Endothelial cell of umbilical vein (primary cell): Measurements from ENCODE around the gene EIF2AK3. TPM values are rescaled to one million over a fixed set of nuclear protein-coding genes. Genes with fewer than 3 reads are reported as not detected.

Experiments used
- BruUV-seq: library from RNA; stranded (reverse); fragments of 400-500 nt; replicated peaks from 2 replicates; lab custom pipeline; 2021; lab: Mats Ljungman, UMichigan
- CTCF ChIA-PET: fragments of 300-600, 350-600 bp; sonication (Branson Sonifier 250); formaldehyde crosslinking; loops from one replicate; lab custom pipeline; 2021; ENCODE audit warnings: antibody characterized with exemption, inconsistent platforms; lab: Charles Lee
- POLR2A ChIA-PET: fragments of 300-600, 350-600 bp; sonication (Branson Sonifier 250); formaldehyde crosslinking; loops from one replicate; lab custom pipeline; 2021; ENCODE audit warnings: antibody characterized with exemption, inconsistent platforms; lab: Charles Lee
- DNase-seq: peaks from one replicate; pipeline ENCODE4 v3.0.0-alpha.2; 2011; ENCODE audit warnings: low read depth, low spot score
- FAIRE-seq: peaks from 2 replicates; lab custom pipeline; 2011; peaks lifted over from hg19 to GRCh38; lab: Jason Lieb, UNC
- H2AFZ ChIP-seq: 2 replicates; pipeline ENCODE4 v1.6.0; 2012; ENCODE audit warnings: low read depth, low read length, control low read depth, inconsistent platforms
- H3K27ac ChIP-seq: 2 replicates; pipeline ENCODE4 v1.5.1; 2011; ENCODE audit warnings: low read depth, mild to moderate bottlenecking, control low read depth, low read length, moderate library complexity; ENCODE audit not compliant: insufficient read depth
- H3K27me3 ChIP-seq, 2 experiments: 2 replicates each; pipeline versions ENCODE4 v1.6.0 to v1.6.1; 2011; ENCODE audit warnings: low read length in 2 of 2, mixed read lengths in 1 of 2; ENCODE audit not compliant: control insufficient read depth in 2 of 2, insufficient read depth in 2 of 2
- H3K36me3 ChIP-seq, 2 experiments: 2 replicates in 1 of 2; 3 replicates in 1 of 2; pipeline ENCODE4 v1.5.1; 2011; ENCODE audit warnings: low read length in 2 of 2, mild to moderate bottlenecking in 1 of 2, moderate library complexity in 1 of 2; ENCODE audit not compliant: control insufficient read depth in 2 of 2, insufficient read depth in 2 of 2; ENCODE audit errors: extremely low read depth in 1 of 2
- H3K4me1 ChIP-seq: 3 replicates; pipeline ENCODE4 v1.5.1; 2011; ENCODE audit warnings: mild to moderate bottlenecking, low read length; ENCODE audit not compliant: control insufficient read depth, insufficient read depth; ENCODE audit errors: extremely low read depth
- H3K4me2 ChIP-seq: 2 replicates; pipeline ENCODE4 v1.6.1; 2011; ENCODE audit warnings: low read length, control low read depth, mixed read lengths; ENCODE audit not compliant: insufficient read depth
- H3K4me3 ChIP-seq, 3 experiments: fragments of 200-600 bp in 1 of 3; sonication (generic), shearing (Covaris generic) in 1 of 3; replicated peaks in 1 of 3; 2 replicates each; pipeline ENCODE4 v1.5.1; 2011 to 2016; ENCODE audit warnings: control low read depth in 3 of 3, low read length in 3 of 3, mild to moderate bottlenecking in 2 of 3, inconsistent platforms in 1 of 3, low read depth in 1 of 3, moderate library complexity in 1 of 3; ENCODE audit not compliant: insufficient read depth in 1 of 3
- H3K79me2 ChIP-seq: 2 replicates; pipeline ENCODE4 v1.6.0; 2012; ENCODE audit warnings: low read length, inconsistent platforms; ENCODE audit not compliant: control insufficient read depth, insufficient read depth
- H3K9ac ChIP-seq: replicated peaks from 2 replicates; pipeline ENCODE3; 2011; ENCODE audit warnings: low read length, control low read depth; ENCODE audit not compliant: insufficient read depth; ENCODE audit errors: extremely low read depth
- H3K9me1 ChIP-seq: replicated peaks from 3 replicates; pipeline ENCODE4 v1.6.0; 2011; ENCODE audit warnings: mild to moderate bottlenecking, low read length; ENCODE audit not compliant: control insufficient read depth, insufficient read depth; ENCODE audit errors: extremely low read depth
- H3K9me3 ChIP-seq: replicated peaks from 2 replicates; pipeline ENCODE4 v1.5.1; 2012; ENCODE audit warnings: low read length, inconsistent platforms; ENCODE audit not compliant: control insufficient read depth, insufficient read depth
- H4K20me1 ChIP-seq: replicated peaks from 2 replicates; pipeline ENCODE3; 2011; ENCODE audit warnings: mild to moderate bottlenecking, low read length; ENCODE audit not compliant: control insufficient read depth, insufficient read depth; ENCODE audit errors: extremely low read depth
- EZH2 ChIP-seq: IDR thresholded peaks from 2 replicates; pipeline ENCODE4 v1.6.1; 2012; ENCODE audit warnings: borderline replicate concordance, low read depth, mild to moderate bottlenecking, moderate library complexity, low read length, inconsistent platforms; ENCODE audit not compliant: severe bottlenecking
- FOS ChIP-seq: IDR thresholded peaks from 2 replicates; pipeline ENCODE4 v1.6.1; 2011; ENCODE audit warnings: mild to moderate bottlenecking, low read length, moderate library complexity, borderline replicate concordance; ENCODE audit not compliant: insufficient read depth
- GATA2 ChIP-seq: IDR thresholded peaks from 2 replicates; pipeline ENCODE4 v1.7.0; 2011; ENCODE audit warnings: low read depth, mild to moderate bottlenecking, moderate library complexity, mixed read lengths, low read length; ENCODE audit not compliant: insufficient read length, insufficient read depth
- JUN ChIP-seq: IDR thresholded peaks from 2 replicates; pipeline ENCODE4 v1.6.1; 2011; ENCODE audit warnings: borderline replicate concordance, low read depth; ENCODE audit not compliant: insufficient read length, insufficient read depth
- MYC ChIP-seq: IDR thresholded peaks from one replicate; pipeline ENCODE4 v1.6.1; 2011; ENCODE audit warnings: mild to moderate bottlenecking, low read depth, low read length
- POLR2A ChIP-seq: IDR thresholded peaks from 2 replicates; pipeline ENCODE4 v1.6.1; 2012; ENCODE audit warnings: low read depth, mild to moderate bottlenecking, control low read depth, low read length
- POLR2AphosphoS5 ChIP-seq: IDR thresholded peaks from 2 replicates; pipeline ENCODE4 v1.6.1; 2012; ENCODE audit warnings: low read depth, mild to moderate bottlenecking, control low read depth, low read length, moderate library complexity; ENCODE audit not compliant: insufficient read depth
- dilution Hi-C: fragments of 300-500 bp; cut with MboI; formaldehyde crosslinking; loops from one replicate; pipeline ENCODE4 v1.15.0; 2019; ENCODE audit warnings: low sequenced_read_pairs; ENCODE audit not compliant: extremely low pct_ligation_motif_present
- intact Hi-C: fragments of 100-400 bp; cut with micrococcal nuclease; formaldehyde crosslinking; loops from one replicate; pipeline ENCODE4 v1.10.0; 2022
- polyA plus RNA-seq, 4 experiments: library from polyadenylated mRNA; depleted of rRNA in 3 of 4; stranded (reverse) in 3 of 4; unstranded in 1 of 4; fragments of >200 nt; gene quantifications; 2 replicates each; pipeline versions ENCODE4 v1.2.1 to v1.2.3, GENCODE V29; 2011 to 2012; ENCODE audit warnings: missing spikeins in 1 of 4
- total RNA-seq: library from RNA; stranded (reverse); gene quantifications from 2 replicates; pipeline ENCODE4 v1.2.3, GENCODE V29; 2021
- TF ChIP-seq, protein P1 (sequence below): IDR thresholded peaks from 2 replicates; pipeline ENCODE4 v1.6.1; 2011; ENCODE audit not compliant: insufficient read depth, insufficient read length
- TF ChIP-seq, protein P2 (sequence below), 2 donors: IDR thresholded peaks; 1 replicate in 1 of 2; 2 replicates in 1 of 2; pipeline ENCODE4 v1.5.1; 2011; ENCODE audit warnings: low read length in 2 of 2, mild to moderate bottlenecking in 2 of 2, moderate library complexity in 2 of 2, control low read depth in 1 of 2, inconsistent platforms in 1 of 2, low read depth in 1 of 2; ENCODE audit not compliant: insufficient read depth in 1 of 2; ENCODE audit errors: extremely low read depth in 1 of 2

Gene EIF2AK3
- total and polyA plus RNA-seq, 2 donors (not counting 3 experiments of a cell fraction or from before 2014, with no cell fraction given): 5.3 to 17.3 TPM

DNA sequence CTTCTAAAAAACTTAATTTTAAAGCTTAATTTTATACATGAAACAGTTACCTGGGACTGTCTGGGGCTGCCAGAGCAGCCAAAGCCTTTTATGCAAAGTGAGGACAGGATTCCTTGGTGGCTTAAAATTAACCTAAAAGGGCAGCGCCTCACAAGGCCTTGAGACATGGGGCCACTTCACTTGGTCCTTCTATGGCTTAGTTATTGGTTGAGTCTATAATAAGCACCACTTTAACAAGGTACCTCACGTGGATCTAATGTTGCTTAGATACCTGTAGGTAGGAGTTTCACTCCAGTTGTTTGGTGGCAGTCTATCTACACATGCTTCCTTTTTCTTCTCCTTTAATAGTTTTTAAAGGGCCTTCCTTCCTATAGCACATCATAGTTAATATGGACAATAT is 51.6 kb downstream of the EIF2AK3 start:
- peaks cover 12 to 26% of the 10 kb centered on the region in 2 experiments for H3K36me3 ChIP-seq
- ChIA-PET CTCF (interaction anchor here (0.7 to 1.4 kb wide), 3 partner anchors 94 to 343 kb away, joined by 3 to 8 read pairs (median 5); no protein-coding TSS in a partner anchor), POLR2A (no interaction called here)

DNA sequence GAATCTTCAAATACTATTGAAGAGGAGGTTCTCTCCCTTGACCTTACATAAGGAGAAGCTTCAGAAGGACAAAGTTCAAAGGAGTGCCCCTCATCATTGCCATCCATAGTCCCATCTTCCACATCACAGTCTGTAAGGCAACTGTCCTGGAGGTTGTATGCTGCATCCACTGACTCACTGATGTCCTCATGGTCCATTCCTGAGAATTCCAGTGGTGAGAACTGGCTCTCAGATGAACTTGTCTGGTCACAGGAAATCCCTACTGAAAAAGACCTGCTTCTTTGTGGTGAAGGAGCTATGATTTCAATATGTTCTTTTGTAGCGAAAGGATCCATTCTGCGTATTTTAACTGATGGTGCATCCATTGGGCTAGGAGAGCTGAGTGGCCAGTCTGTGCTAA is 52.2 kb downstream of the EIF2AK3 start:
- no peaks in the 10 kb centered on the region for H3K79me2 ChIP-seq
- no peaks in the 10 kb centered on the region for H3K4me1 ChIP-seq
- intact Hi-C loops: no loop called here
- dilution Hi-C loops: no loop called here
- H3K4me2 ChIP-seq: no peak overlapping the region
- no peak overlapping the region for H3K9ac ChIP-seq
- BruUV-seq: no TSS peak
- no peak for DNase-seq
- TF ChIP-seq, protein P1, sequence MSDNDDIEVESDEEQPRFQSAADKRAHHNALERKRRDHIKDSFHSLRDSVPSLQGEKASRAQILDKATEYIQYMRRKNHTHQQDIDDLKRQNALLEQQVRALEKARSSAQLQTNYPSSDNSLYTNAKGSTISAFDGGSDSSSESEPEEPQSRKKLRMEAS: no peak
- TF ChIP-seq, protein P2, sequence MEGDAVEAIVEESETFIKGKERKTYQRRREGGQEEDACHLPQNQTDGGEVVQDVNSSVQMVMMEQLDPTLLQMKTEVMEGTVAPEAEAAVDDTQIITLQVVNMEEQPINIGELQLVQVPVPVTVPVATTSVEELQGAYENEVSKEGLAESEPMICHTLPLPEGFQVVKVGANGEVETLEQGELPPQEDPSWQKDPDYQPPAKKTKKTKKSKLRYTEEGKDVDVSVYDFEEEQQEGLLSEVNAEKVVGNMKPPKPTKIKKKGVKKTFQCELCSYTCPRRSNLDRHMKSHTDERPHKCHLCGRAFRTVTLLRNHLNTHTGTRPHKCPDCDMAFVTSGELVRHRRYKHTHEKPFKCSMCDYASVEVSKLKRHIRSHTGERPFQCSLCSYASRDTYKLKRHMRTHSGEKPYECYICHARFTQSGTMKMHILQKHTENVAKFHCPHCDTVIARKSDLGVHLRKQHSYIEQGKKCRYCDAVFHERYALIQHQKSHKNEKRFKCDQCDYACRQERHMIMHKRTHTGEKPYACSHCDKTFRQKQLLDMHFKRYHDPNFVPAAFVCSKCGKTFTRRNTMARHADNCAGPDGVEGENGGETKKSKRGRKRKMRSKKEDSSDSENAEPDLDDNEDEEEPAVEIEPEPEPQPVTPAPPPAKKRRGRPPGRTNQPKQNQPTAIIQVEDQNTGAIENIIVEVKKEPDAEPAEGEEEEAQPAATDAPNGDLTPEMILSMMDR (IDR thresholded peaks at IDR 0.05; ENCODE audit: extremely low read depth in 1 of 2, insufficient read depth in 1 of 2, low read depth in 1 of 2, low read length in 2 of 2): no peak
- TF ChIP-seq POLR2AphosphoS5: no peak
- TF ChIP-seq FOS: no peak
- TF ChIP-seq MYC: no peak
- TF ChIP-seq GATA2: no peak
- TF ChIP-seq JUN: no peak
- no peak for TF ChIP-seq POLR2A
- no peak for TF ChIP-seq EZH2
- H3K4me3 ChIP-seq: no peak overlapping the region
- H3K27me3 ChIP-seq: no peaks in the 10 kb centered on the region
- no peaks in the 10 kb centered on the region for H4K20me1 ChIP-seq
- no peak overlapping the region for H3K27ac ChIP-seq
- ChIA-PET CTCF (interaction anchor here (1.3 to 1.4 kb wide), 2 partner anchors 95 to 97 kb away, joined by 5 to 8 read pairs; no protein-coding TSS in a partner anchor), POLR2A (no interaction called here)
- H3K9me1 ChIP-seq: no peaks in the 10 kb centered on the region
- no peak overlapping the region for H2AFZ ChIP-seq
- FAIRE-seq: no peak
- H3K9me3 ChIP-seq: no peaks in the 10 kb centered on the region
- peaks cover 14 to 24% of the 10 kb centered on the region in 2 experiments for H3K36me3 ChIP-seq

More for the DNA sequence above, 51.6 kb downstream of the EIF2AK3 start:
- H4K20me1 ChIP-seq: no peaks in the 10 kb centered on the region
- TF ChIP-seq JUN: no peak
- H3K4me1 ChIP-seq: no peaks in the 10 kb centered on the region
- no peak overlapping the region for H3K9ac ChIP-seq
- intact Hi-C loops (no loop called here), dilution Hi-C loops (no loop called here)
- DNase-seq (no peak), FAIRE-seq (no peak)
- H3K9me3 ChIP-seq: no peaks in the 10 kb centered on the region
- no TSS peak for BruUV-seq
- H3K9me1 ChIP-seq: no peaks in the 10 kb centered on the region
- H3K27me3 ChIP-seq: no peaks in the 10 kb centered on the region
- no peak overlapping the region for H2AFZ ChIP-seq
- H3K4me2 ChIP-seq: no peak overlapping the region
- H3K27ac ChIP-seq: no peak overlapping the region
- no peaks in the 10 kb centered on the region for H3K79me2 ChIP-seq
- H3K4me3 ChIP-seq: no peak overlapping the region
